NCI-H2196 treated with DMSO at 0.1 percent for 48 hours (cell line): ENCODE measurements around the gene EIF4EBP3.
A peak's percentile ranks its signal among the peaks of the same experiment; 100 is the strongest.

Experiments used
- DNase-seq: peaks from one replicate; lab custom pipeline; 2025; ENCODE audit not compliant: unreplicated experiment; lab: John Stamatoyannopoulos, UW

Gene EIF4EBP3

GRCh38 chr5:140547508-140548299 is at the start of gene EIF4EBP3:
EIF4EBP3 (plus strand) TSS chr5:140547662; CDS start chr5:140547738, 76 bp downstream.
- DNase-seq: peak; percentile 92

GRCh38 chr5:140497897-140498296 is 49.6 kb upstream of the EIF4EBP3 start:
- DNase-seq: no peak

DNA sequence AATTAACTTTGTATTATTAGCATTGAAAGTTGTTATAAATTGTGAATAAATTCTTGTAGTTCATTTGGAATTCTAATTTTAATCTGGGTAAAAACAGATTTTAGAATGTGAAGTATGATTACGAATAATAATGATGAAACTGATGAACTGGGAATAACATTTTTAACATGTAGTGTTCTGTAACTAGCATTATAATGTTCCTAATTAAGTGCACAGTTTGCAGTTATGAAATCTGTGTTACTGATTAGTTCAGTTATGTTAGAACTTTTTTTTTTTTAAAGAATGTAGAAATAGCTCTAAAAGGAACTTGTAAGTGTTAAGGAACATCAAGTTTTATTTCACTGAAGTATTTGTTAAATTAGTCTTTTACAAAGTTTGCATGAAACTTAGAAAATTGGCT is 48.9 kb upstream of the EIF4EBP3 start:
- DNase-seq: no peak

- DNase-seq: no peak
Observed at GRCh38 chr5:140502834-140503233, 44.6 kb upstream of the EIF4EBP3 start.

GRCh38 chr5:140509898-140510297 is 37.6 kb upstream of the EIF4EBP3 start:
- no peak for DNase-seq

DNA sequence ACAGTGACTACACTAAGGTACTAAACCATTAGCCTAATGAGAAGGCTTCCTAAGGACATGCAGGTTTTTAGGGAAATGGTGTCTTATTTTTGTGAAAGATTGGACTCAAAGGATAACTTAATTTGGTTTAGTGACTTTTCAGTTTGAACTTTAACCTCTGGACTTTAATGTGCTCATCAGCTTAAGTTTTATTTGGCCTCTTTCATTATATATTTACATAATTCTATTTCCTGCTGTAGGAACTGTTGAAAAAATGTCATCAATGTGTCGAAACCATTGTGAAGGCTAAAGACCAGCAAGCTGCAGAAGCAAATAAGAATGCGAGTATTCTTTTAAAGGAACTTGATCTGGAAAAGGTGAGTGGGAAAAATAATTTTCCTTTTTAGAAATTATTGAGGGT is 34.3 kb upstream of the EIF4EBP3 start:
- no peak for DNase-seq

- DNase-seq: no peak
Observed at GRCh38 chr5:140524003-140524402, 23.5 kb upstream of the EIF4EBP3 start.

DNA sequence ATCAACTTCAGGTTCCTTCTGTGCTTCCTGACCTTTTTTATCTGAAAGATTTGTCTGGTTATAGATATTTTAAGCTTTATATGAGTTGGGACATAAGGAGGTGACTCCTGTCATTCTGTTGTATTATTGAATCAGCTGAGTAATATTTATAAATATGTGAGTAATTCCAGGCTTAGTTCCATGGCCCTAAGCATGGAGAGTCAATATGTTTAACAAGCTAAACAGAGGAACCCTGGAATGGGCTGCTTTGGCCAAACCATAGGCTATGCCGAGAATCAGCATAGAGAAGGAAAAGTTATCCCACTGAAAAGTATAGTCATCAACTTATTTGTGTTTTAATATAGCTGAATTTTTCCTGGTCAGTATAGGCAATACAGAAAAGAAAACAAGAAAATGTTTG is 7.2 kb upstream of the EIF4EBP3 start:
- no peak for DNase-seq

DNA sequence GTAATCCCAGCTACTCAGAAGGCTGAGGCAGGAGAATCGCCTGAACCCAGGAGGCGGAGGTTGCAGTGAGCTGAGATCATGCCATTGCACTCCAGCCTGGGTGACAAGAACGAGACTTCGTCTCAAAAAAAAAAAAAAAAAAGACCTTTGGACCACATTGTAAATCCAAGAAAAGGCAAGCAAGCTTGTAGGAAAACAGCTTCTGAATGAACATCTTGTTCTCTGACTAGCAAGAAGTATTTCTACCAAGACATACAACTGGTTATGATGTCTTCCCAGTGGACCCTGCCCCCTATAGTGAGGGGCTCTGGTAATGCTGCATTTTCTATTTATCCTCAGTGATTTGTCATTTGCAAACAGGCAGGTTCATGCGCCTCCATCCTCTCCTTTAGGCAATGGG is 4.5 kb upstream of the EIF4EBP3 start:
- DNase-seq: no peak

DNA sequence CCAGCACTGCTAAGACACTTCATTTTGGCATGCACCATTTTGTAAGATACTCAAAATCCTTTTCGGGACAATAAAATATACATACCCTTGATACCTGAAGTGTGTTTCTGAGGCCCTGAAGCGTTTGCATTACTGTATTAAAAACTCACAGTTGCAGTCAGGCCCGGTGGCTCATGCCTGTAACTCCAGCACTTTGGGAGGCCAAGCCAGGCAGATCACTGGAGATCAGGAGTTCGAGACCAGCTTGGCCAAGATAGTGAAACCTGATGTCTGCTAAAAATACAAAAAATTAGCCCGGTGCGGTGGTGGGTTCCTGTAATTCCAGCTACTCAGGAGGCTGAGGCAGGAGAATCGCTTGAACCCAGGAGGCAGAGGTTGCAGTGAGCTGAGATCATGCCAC is 2.5 kb upstream of the EIF4EBP3 start:
- no peak for DNase-seq

DNA sequence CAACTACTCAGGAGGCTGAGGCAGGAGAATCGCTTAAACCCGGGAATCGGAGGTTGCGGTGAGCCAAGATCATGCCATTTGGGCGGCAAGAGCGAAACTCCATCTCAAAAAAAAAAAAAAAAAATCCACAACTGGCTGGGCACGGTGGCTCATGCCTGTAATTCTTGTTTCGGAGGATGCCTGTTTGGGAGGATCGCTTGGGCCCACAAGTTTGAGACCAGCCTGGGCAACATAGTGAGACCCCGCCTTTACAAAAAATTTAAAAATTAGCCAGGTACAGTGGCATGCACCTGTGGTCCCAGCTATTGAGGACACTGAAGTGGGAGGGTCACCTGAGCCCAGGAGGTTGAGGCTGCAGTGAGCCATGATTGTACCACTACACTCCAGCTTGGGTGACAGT is 1.9 kb upstream of the EIF4EBP3 start:
- no peak for DNase-seq

GRCh38 chr5:140546851-140547507 is 483 bp upstream of the EIF4EBP3 start:
- no peak for DNase-seq

- DNase-seq: no peak
Observed at GRCh38 chr5:140548300-140548688, 832 bp downstream of the EIF4EBP3 start.

GRCh38 chr5:140548791-140549190 is 1.3 kb downstream of the EIF4EBP3 start:
- DNase-seq: no peak

DNA sequence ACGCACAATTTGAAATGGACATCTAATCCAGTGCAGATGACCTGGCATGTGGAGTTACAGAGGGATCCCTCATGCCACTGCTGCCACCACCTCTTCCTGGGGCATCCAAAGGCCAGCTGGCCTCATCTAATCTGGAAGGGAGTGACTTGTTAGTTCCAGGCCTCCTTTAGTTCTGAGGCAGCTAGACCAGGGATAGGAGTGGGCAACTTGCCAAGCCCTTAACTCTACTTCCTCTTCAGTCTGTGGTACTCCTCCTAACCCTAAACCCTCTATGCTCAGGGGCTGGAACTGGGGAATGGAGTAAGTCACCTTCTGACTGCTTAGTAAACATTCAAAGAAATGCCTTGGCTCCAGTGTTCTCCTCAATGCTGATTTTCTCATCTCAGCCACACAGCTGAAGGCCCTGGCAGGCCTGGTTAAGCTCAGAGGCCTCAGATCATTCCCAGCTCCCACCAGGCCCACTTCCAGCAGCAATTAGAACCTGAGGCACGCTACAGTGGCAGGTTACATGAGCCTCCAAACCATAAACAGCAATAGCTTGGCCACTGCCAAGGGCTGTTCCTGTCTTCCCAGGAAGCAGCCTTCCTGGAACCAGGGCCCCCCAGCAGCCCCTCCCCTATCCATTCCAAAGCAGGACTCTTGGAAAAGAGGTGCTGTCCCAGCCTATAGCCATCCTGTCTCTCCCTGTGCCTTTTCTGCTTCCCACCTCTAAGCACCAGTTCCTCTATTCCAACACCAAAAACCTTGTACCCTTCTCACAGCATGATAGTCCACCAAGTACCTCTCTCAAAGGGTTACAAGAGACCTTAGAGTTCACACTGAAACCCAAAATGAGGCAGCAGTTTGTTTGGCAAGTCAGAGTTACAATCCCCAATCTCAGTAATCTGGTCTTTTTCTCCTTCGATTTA is 2.0 kb downstream of the EIF4EBP3 start:
- DNase-seq: peak; percentile 27

DNA sequence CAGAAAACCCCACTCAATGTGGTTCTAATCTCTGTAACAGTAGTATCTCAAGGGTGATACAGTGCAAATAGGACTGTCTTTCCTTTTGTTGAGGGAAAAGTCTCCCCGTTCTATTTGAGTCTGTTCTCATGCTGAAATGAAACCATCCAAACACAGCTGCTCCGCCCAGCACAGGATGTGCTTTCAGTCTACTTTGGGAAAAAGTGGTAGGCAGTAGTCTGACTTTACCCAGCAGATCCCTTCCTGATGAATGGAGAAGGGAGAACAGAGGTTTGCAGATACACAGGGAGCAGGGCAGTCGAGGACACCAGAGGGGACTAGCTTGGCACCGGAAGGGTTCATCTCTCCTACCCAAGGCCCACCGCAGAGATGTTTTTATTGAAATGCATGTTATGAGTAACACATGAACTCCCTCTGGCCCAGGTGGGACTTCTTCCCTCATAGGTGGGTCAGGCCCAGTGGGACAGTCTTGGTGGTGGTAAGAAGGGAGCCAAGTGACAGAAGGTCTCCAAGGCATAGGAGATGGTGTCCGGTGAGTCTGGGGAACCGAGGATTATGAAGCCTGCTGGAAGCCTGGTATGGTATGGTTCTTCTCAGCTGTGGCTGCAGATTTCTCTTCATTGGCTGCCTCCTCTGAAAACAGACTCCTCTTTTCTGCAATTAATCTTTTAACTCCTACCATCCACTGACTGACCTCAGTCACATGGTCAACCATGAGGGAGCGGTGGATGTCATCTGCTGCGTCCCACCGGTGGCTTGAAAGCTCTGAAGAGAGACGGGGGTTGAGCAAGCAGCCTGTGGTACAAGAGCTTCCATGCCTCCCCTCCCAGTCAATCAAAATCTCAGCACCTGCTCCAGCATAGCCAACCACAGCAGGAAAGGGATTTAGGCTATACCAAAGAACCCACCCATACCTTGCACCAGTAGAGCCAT is 3.0 kb downstream of the EIF4EBP3 start:
- DNase-seq: no peak

DNA sequence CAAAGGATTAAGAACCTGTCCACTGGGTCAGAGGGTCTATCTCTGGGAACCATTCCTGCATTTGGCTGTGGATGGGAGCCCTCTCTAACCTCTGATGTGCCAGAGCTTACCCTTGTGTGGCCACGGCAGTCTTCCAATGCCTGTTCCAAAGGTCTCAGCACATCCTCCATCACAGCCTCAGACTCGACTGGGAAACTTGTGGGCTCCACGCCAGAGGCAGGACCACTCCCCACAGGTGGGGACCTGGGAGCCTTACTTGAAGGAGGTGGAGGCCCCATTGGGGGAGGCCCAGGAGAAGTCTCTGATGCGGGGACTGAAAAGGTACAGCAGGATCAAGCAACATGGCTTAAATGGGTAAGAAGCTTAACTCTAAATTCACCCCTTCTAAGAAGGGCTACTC is 4.4 kb downstream of the EIF4EBP3 start:
- no peak for DNase-seq

DNA sequence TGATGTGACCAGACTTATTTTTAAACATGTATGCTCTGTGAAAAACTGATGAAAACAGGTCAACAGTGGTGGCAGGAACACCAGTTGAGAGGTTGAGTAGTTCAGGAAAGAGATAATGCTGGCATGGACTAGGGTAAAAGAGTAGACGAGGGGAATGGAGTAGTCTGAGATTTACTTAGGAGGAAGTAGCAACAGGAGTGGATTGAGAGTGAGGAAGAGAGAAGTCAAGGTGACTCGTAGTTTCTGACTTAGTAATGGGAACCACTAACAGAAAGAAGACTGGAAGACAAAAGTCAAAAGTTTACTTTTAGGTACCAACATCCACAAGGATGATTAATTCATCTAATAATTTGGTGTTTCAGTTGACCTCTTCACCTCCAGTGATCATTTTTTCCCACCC is 6.2 kb downstream of the EIF4EBP3 start:
- DNase-seq: no peak

GRCh38 chr5:140554454-140554853 is 7.0 kb downstream of the EIF4EBP3 start:
- no peak for DNase-seq

GRCh38 chr5:140555747-140556312 is 8.4 kb downstream of the EIF4EBP3 start:
- no peak for DNase-seq
